IMR-90 (cell line): ENCODE measurements around the gene MPST. TPM values are rescaled to one million over a fixed set of nuclear protein-coding genes. Genes with fewer than 3 reads are reported as not detected.

Source experiments
- ATAC-seq: fragments of 200-7000 bp; cut with Tn5 transposase; 2 replicates; pipeline ENCODE4 v1.9.1; 2020; ENCODE audit warnings: low read depth, mild to moderate bottlenecking, moderate library complexity
- BruUV-seq: library from RNA; stranded (reverse); fragments of 400-500 nt; replicated peaks from 2 replicates; lab custom pipeline; 2021; lab: Mats Ljungman, UMichigan
- CTCF ChIA-PET: fragments of 300-600 bp; formaldehyde crosslinking; extraction: SDS; loops from one replicate; lab custom pipeline; 2021; ENCODE audit warnings: antibody characterized with exemption; lab: Yijun Ruan, JAX
- POLR2A ChIA-PET: fragments of 300-600 bp; sonication (Branson Sonifier 250); formaldehyde crosslinking; loops from one replicate; lab custom pipeline; 2022; ENCODE audit warnings: antibody characterized with exemption; ENCODE audit not compliant: unreplicated experiment; lab: Charles Lee
- DNase-seq: peaks from one replicate; pipeline ENCODE4 v3.0.0; 2013
- H2AFZ ChIP-seq: replicated peaks from 2 replicates; pipeline ENCODE3; 2013; ENCODE audit warnings: low read length, mild to moderate bottlenecking; ENCODE audit not compliant: poor library complexity
- H2AK5ac ChIP-seq: 2 replicates; pipeline ENCODE4 v1.6.1; 2013; ENCODE audit warnings: low read depth, low read length, inconsistent platforms
- H2AK9ac ChIP-seq: replicated peaks from 2 replicates; pipeline ENCODE3; 2013; ENCODE audit warnings: mild to moderate bottlenecking, low read depth, low read length, moderate library complexity; ENCODE audit not compliant: poor library complexity
- H2BK120ac ChIP-seq: 2 replicates; pipeline ENCODE4 v1.6.1; 2013; ENCODE audit warnings: low read depth, low read length, inconsistent platforms
- H2BK15ac ChIP-seq: 3 replicates; pipeline ENCODE4 v1.6.1; 2013; ENCODE audit warnings: low read depth, low read length, inconsistent platforms
- H2BK20ac ChIP-seq: 2 replicates; pipeline ENCODE4 v1.6.1; 2013; ENCODE audit warnings: low read depth, mild to moderate bottlenecking, inconsistent platforms, low read length, moderate library complexity
- H2BK5ac ChIP-seq: 2 replicates; pipeline ENCODE4 v1.6.1; 2013; ENCODE audit warnings: mild to moderate bottlenecking, low read depth, low read length, inconsistent platforms; ENCODE audit not compliant: poor library complexity, severe bottlenecking
- H3K14ac ChIP-seq: replicated peaks from 2 replicates; pipeline ENCODE4 v1.6.1; 2013; ENCODE audit warnings: low read depth, low read length, inconsistent platforms
- H3K18ac ChIP-seq: 2 replicates; pipeline ENCODE4 v1.6.1; 2013; ENCODE audit warnings: low read depth, low read length, control low read depth
- H3K23ac ChIP-seq: 2 replicates; pipeline ENCODE4 v1.6.1; 2013; ENCODE audit warnings: low read depth, low read length, inconsistent platforms
- H3K27ac ChIP-seq: 2 replicates; pipeline ENCODE4 v1.5.1; 2013; ENCODE audit warnings: mild to moderate bottlenecking, control low read depth, low read length; ENCODE audit not compliant: insufficient read depth
- H3K27me3 ChIP-seq: 2 replicates; pipeline ENCODE4 v1.6.1; 2013; ENCODE audit warnings: low read length; ENCODE audit not compliant: control insufficient read depth, insufficient read depth
- H3K36me3 ChIP-seq: 2 replicates; pipeline ENCODE4 v1.6.1; 2013; ENCODE audit warnings: low read length, mixed read lengths; ENCODE audit not compliant: control insufficient read depth, insufficient read depth
- H3K4ac ChIP-seq: 2 replicates; pipeline ENCODE4 v1.6.1; 2013; ENCODE audit warnings: low read depth, low read length, inconsistent platforms
- H3K4me1 ChIP-seq: 2 replicates; pipeline ENCODE4 v1.6.1; 2013; ENCODE audit warnings: low read length, mixed read lengths; ENCODE audit not compliant: control insufficient read depth, insufficient read depth
- H3K4me2 ChIP-seq: 2 replicates; pipeline ENCODE4 v1.6.1; 2013; ENCODE audit warnings: low read depth, mild to moderate bottlenecking, control low read depth, low read length, moderate library complexity
- H3K4me3 ChIP-seq: 2 replicates; pipeline ENCODE4 v1.5.1; 2013; ENCODE audit warnings: low read depth, mild to moderate bottlenecking, control low read depth, low read length, moderate library complexity; ENCODE audit not compliant: insufficient read depth
- H3K56ac ChIP-seq: 2 replicates; pipeline ENCODE4 v1.6.1; 2013; ENCODE audit warnings: low read length, inconsistent platforms; ENCODE audit not compliant: insufficient read depth; ENCODE audit errors: extremely low read depth
- H3K79me1 ChIP-seq, 2 experiments: 2 replicates each; pipeline ENCODE4 v1.6.1; 2013; ENCODE audit warnings: low read length in 2 of 2, inconsistent platforms in 1 of 2, low read depth in 1 of 2
- H3K9ac ChIP-seq: 2 replicates; pipeline ENCODE4 v1.6.1; 2013; ENCODE audit warnings: low read depth, low read length, control low read depth
- H3K9me1 ChIP-seq: 2 replicates; pipeline ENCODE4 v1.6.1; 2013; ENCODE audit warnings: low read length, inconsistent platforms; ENCODE audit not compliant: insufficient read depth
- H3K9me3 ChIP-seq: 2 replicates; pipeline ENCODE4 v1.6.1; 2013; ENCODE audit warnings: low read length; ENCODE audit not compliant: control insufficient read depth, insufficient read depth
- H4K20me1 ChIP-seq: 2 replicates; pipeline ENCODE4 v1.6.1; 2013; ENCODE audit warnings: low read length, inconsistent platforms; ENCODE audit not compliant: insufficient read depth
- H4K5ac ChIP-seq: 2 replicates; pipeline ENCODE4 v1.6.1; 2013; ENCODE audit warnings: mild to moderate bottlenecking, low read depth, low read length, control low read depth
- H4K8ac ChIP-seq, 2 experiments: 2 replicates each; pipeline ENCODE4 v1.6.1; 2013; ENCODE audit warnings: low read depth in 2 of 2, low read length in 2 of 2, control low read depth in 1 of 2, inconsistent platforms in 1 of 2
- H4K91ac ChIP-seq: 2 replicates; pipeline ENCODE4 v1.6.1; 2013; ENCODE audit warnings: low read depth, low read length, inconsistent platforms; ENCODE audit not compliant: insufficient read depth
- CHD1 ChIP-seq: IDR thresholded peaks from 2 replicates; pipeline ENCODE4 v1.6.1; 2012; ENCODE audit warnings: low read depth, low read length, improper control_type of control experiment
- CTCF ChIP-seq: conservative IDR thresholded peaks from 2 replicates; pipeline ENCODE4 v1.5.1; 2012; ENCODE audit warnings: mild to moderate bottlenecking, low read depth, low read length, improper control_type of control experiment
- FOS ChIP-seq: fragments of 150-350 bp; IDR thresholded peaks from 2 replicates; pipeline ENCODE4 v1.6.1; 2016; ENCODE audit warnings: low read depth, low read length
- MAFK ChIP-seq: IDR thresholded peaks from 2 replicates; pipeline ENCODE4 v1.6.1; 2012; ENCODE audit warnings: low read depth, low read length, improper control_type of control experiment
- MAZ ChIP-seq: IDR thresholded peaks from 2 replicates; pipeline ENCODE4 v1.6.1; 2012; ENCODE audit warnings: low read depth, mild to moderate bottlenecking, low read length, improper control_type of control experiment, moderate library complexity, borderline replicate concordance
- MXI1 ChIP-seq: IDR thresholded peaks from 2 replicates; pipeline ENCODE4 v1.6.1; 2012; ENCODE audit warnings: low read depth, mild to moderate bottlenecking, low read length, moderate library complexity, borderline replicate concordance
- NFE2L2 ChIP-seq: fragments of 150-350 bp; IDR thresholded peaks from 2 replicates; pipeline ENCODE4 v1.6.1; 2016; ENCODE audit warnings: low read depth, mild to moderate bottlenecking, low read length
- RCOR1 ChIP-seq: IDR thresholded peaks from 2 replicates; pipeline ENCODE4 v1.6.1; 2012; ENCODE audit warnings: mild to moderate bottlenecking, low read length, improper control_type of control experiment; ENCODE audit not compliant: insufficient replicate concordance
- USF2 ChIP-seq: fragments of 150-350 bp; IDR thresholded peaks from 2 replicates; pipeline ENCODE4 v1.6.1; 2017; ENCODE audit warnings: mild to moderate bottlenecking, antibody characterized with exemption, low read length, low read depth
- WGBS, 2 experiments: methylation state at CpG; one replicate each; pipeline versions ENCODE4 v1.1.5 to v1.1.7; 2013; ENCODE audit warnings: missing lambda C conversion rate in 2 of 2; ENCODE audit not compliant: insufficient read length in 1 of 2; ENCODE audit errors: extremely low coverage in 2 of 2; 5-methylcytosine and 5-hydroxymethylcytosine counted together
- dilution Hi-C: fragments of 300-500 bp; cut with HindIII; formaldehyde crosslinking; loops from one replicate; pipeline ENCODE4 v1.14.3; 2018; ENCODE audit warnings: low sequenced_read_pairs; ENCODE audit not compliant: unreplicated experiment
- in situ Hi-C: fragments of 300-500 bp; cut with MboI; formaldehyde crosslinking; loops from 3 replicates; pipeline ENCODE4 v1.14.3; 2019; ENCODE audit warnings: low sequenced_read_pairs, inconsistent platforms, mixed read lengths
- intact Hi-C: fragments of 100-400 bp; cut with micrococcal nuclease; formaldehyde crosslinking; loops from 2 replicates; pipeline ENCODE4 v1.10.0; 2022
- polyA plus RNA-seq, 3 experiments: library from polyadenylated mRNA; depleted of rRNA; stranded (reverse); fragments of >200 nt; gene quantifications; 2 replicates each; pipeline ENCODE4 v1.2.3, GENCODE V29; 2012; ENCODE audit warnings: low replicate concordance in 1 of 3
- total RNA-seq: library from RNA; depleted of rRNA; stranded (reverse); fragments of >200 nt; gene quantifications from 2 replicates; pipeline ENCODE4 v1.2.3, GENCODE V29; 2012

MPST gene
- total and polyA plus RNA-seq, 2 of the 4 experiments (the other 2 are of a cell fraction) = 19.2 to 43.0 TPM

GRCh38 chr22:36991206-36991605, 28.3 kb upstream of the MPST start:
- H3K14ac ChIP-seq = no peak overlapping the region
- H4K91ac ChIP-seq = no peak overlapping the region
- no peak overlapping the region for H2BK120ac ChIP-seq
- H3K4me3 ChIP-seq = no peak overlapping the region
- no peaks in the 10 kb centered on the region for H3K4me1 ChIP-seq
- BruUV-seq = no TSS peak
- no peak for TF ChIP-seq CTCF
- TF ChIP-seq NFE2L2 = no peak
- no peak for TF ChIP-seq MAZ
- TF ChIP-seq CHD1 = no peak
- no peak for TF ChIP-seq MAFK
- TF ChIP-seq USF2 = no peak
- TF ChIP-seq FOS = no peak
- TF ChIP-seq MXI1 = no peak
- TF ChIP-seq RCOR1 = no peak
- no peaks in the 10 kb centered on the region for H3K36me3 ChIP-seq
- 59% methylated on average over 3 of the region's 6 CpGs; no CpG with 5 or more reads in 1 of the 2 experiments for WGBS, 2 experiments
- ATAC-seq (no peak), DNase-seq (no peak)
- H3K79me1 ChIP-seq = no peaks in the 10 kb centered on the region
- H3K27ac ChIP-seq = no peak overlapping the region
- no peak overlapping the region for H2BK5ac ChIP-seq
- H3K56ac ChIP-seq = no peak overlapping the region
- intact Hi-C loops (no loop called here), dilution Hi-C loops (no loop called here), in situ Hi-C loops (no loop called here)
- no peaks in the 10 kb centered on the region for H3K9me1 ChIP-seq
- H4K5ac ChIP-seq = no peak overlapping the region
- H2AK9ac ChIP-seq = no peak overlapping the region
- H3K4me2 ChIP-seq = no peak overlapping the region
- POLR2A ChIA-PET = no interaction called here
- H3K4ac ChIP-seq = no peak overlapping the region
- H2AK5ac ChIP-seq = no peak overlapping the region
- H2BK20ac ChIP-seq = no peak overlapping the region
- no peak overlapping the region for H3K9ac ChIP-seq
- CTCF ChIA-PET = no interaction called here
- H3K27me3 ChIP-seq = peaks cover 12% of the 10 kb centered on the region
- no peak overlapping the region for H2BK15ac ChIP-seq
- H4K20me1 ChIP-seq = no peaks in the 10 kb centered on the region
- no peak overlapping the region for H4K8ac ChIP-seq
- no peak overlapping the region for H3K23ac ChIP-seq
- peaks cover 1% of the 10 kb centered on the region; the same call in 1 of the 2 replicates for H3K9me3 ChIP-seq
- no peak overlapping the region for H3K18ac ChIP-seq
- no peak overlapping the region for H2AFZ ChIP-seq
